HG02763 (cell line): ENCODE measurements around the gene DMAC2.
"Not testable (repeated sequence)": the region's sequence is repeated elsewhere in the genome, so short reads cannot be mapped to it uniquely, and the experiment has no call there.

Source experiments
- ATAC-seq: cut with Tn5 transposase; IDR thresholded peaks from one replicate; pipeline ENCODE4 v1.9.1; 2021; ENCODE audit warnings: mild to moderate bottlenecking, moderate library complexity; ENCODE audit not compliant: unreplicated experiment

Gene DMAC2

GRCh38 chr19:41439441-41440222 is at the start of gene DMAC2:
Gene DMAC2 (minus strand): TSS chr19:41439912. CDS start chr19:41439899, 13 bp downstream.
- ATAC-seq, result peak; percentile 90

GRCh38 chr19:41486953-41487352 is 47.2 kb upstream of the DMAC2 start:
- not testable (repeated sequence) for ATAC-seq

GRCh38 chr19:41484822-41485221 is 45.1 kb upstream of the DMAC2 start:
- ATAC-seq, result no peak

GRCh38 chr19:41480336-41480735 is 40.6 kb upstream of the DMAC2 start:
- no peak for ATAC-seq

GRCh38 chr19:41479757-41480191 is 40.1 kb upstream of the DMAC2 start:
- ATAC-seq, result no peak

- ATAC-seq, result no peak
These were observed 39.4 kb upstream of the DMAC2 start for GRCh38 chr19:41478875-41479756.

GRCh38 chr19:41478171-41478570 is 38.5 kb upstream of the DMAC2 start:
- no peak for ATAC-seq

GRCh38 chr19:41476583-41476982 is 36.9 kb upstream of the DMAC2 start:
- ATAC-seq, result no peak

- ATAC-seq, result not testable (repeated sequence)
These were observed 23.8 kb upstream of the DMAC2 start for GRCh38 chr19:41463257-41464256.

- no peak for ATAC-seq
These were observed 22.8 kb upstream of the DMAC2 start for GRCh38 chr19:41462497-41462896.

- no peak for ATAC-seq
These were observed 17.5 kb upstream of the DMAC2 start for GRCh38 chr19:41457241-41457640.

- no peak for ATAC-seq
These were observed 16.7 kb upstream of the DMAC2 start for GRCh38 chr19:41456342-41456918.

- no peak for ATAC-seq
These were observed 16.2 kb upstream of the DMAC2 start for GRCh38 chr19:41455936-41456335.

- ATAC-seq, result no peak
These were observed 13.0 kb upstream of the DMAC2 start for GRCh38 chr19:41452584-41453275.

GRCh38 chr19:41449865-41450178 is 10.1 kb upstream of the DMAC2 start:
- ATAC-seq, result no peak

GRCh38 chr19:41449079-41449864 is 9.6 kb upstream of the DMAC2 start:
- ATAC-seq, result peak; percentile 77

- no peak for ATAC-seq
These were observed 8.1 kb upstream of the DMAC2 start for GRCh38 chr19:41447732-41448332.

GRCh38 chr19:41445575-41445974 is 5.9 kb upstream of the DMAC2 start:
- ATAC-seq, result no peak
